ENCODE measurements around the gene PCYT2.
"Not testable (repeated sequence)": the region's sequence is repeated elsewhere in the genome, so short reads cannot be mapped to it uniquely, and the experiment has no call there.

PCYT2 gene

DNA sequence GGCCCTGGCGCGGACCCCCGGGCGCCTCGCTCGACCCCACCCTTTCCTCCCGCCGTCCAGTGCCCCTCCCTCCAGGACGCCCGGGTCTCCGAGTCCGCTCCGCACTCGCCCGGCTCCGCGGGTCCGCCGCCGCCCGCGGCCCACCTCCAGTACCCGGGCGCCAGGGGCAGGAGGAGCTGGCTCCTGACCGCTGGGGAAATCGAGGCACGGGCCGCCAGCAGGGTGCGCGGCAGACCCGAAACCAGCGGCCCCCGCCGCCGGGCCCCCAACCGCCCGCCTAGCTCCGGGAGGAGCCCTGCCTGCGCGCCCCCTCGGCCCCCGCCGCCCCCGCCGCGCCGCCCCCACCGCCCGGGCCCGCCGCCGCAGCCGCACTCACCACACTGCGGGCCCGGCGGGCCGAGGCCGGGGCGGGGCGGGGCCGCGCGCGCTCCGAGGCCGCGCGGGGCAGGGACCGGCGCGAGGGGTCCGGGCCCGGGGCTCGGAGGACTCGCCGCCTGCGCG lies 16.0 kb upstream of the PCYT2 start:
- no peak for DNase-seq (ENCODE audit: low spot score)

DNA sequence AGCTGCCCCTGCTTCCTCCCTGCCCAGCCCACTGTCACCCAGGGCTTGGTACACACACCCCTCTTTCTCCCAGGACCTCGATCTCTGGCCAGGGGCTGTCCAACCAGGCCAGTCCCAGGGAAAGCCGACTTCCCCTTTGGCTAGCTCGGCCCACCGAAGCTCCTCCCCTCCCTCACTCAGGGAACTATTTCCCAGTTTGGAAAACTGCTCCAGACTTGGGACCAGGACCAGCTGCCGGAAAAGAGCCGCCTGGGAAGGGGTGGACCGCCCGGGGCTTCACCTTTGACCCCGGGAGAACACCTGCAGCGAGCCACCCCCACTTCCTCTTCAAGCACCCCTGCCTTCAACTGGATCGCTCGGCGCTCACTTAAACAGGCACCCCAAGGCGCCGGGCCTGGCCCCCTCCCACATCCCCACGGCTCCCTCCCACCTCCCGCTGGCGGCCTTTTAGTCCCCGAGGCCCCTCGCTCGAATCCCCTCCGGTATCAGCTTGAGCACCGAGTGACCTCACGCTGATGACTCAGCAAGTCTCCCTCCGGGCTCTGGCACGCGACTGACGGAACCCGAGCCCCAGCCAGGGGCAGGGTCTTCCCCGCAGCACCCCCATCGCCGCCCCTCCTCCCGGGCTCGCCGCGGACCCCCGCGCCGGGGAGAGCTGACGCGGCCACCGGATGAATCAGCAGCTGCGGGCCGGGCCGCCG lies 15.4 kb upstream of the PCYT2 start:
- DNase-seq (ENCODE audit: low spot score), result peak; percentile 83

DNA sequence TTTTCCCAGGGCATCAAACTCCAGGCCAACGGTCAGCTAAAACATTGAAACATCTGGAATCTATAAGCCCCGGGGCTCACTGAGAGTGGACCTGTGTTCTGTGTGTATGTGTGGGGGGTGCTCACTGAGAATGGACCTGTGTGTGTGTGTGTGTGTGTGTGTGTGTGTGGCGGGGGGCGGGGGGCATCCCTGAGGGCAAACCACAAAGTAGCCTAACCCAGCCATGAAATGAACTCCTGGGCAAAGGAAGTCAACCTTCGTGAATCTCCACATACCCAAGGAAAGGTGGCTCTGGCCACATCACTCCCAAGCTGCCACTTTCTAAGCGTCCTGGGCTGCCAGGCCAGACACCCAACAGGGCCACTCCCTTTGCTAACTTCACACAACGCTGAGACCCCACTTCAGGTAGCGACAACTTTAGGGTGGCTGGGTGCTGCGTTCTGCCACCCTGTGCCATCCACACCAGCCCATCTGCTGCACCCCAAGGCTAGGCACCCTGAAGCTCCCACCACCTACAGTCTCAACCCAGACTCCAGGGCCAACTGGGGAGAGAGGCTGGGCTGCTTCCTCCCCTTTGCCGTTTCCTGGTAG lies 14.8 kb upstream of the PCYT2 start:
- DNase-seq (ENCODE audit: low spot score), result no peak

DNA sequence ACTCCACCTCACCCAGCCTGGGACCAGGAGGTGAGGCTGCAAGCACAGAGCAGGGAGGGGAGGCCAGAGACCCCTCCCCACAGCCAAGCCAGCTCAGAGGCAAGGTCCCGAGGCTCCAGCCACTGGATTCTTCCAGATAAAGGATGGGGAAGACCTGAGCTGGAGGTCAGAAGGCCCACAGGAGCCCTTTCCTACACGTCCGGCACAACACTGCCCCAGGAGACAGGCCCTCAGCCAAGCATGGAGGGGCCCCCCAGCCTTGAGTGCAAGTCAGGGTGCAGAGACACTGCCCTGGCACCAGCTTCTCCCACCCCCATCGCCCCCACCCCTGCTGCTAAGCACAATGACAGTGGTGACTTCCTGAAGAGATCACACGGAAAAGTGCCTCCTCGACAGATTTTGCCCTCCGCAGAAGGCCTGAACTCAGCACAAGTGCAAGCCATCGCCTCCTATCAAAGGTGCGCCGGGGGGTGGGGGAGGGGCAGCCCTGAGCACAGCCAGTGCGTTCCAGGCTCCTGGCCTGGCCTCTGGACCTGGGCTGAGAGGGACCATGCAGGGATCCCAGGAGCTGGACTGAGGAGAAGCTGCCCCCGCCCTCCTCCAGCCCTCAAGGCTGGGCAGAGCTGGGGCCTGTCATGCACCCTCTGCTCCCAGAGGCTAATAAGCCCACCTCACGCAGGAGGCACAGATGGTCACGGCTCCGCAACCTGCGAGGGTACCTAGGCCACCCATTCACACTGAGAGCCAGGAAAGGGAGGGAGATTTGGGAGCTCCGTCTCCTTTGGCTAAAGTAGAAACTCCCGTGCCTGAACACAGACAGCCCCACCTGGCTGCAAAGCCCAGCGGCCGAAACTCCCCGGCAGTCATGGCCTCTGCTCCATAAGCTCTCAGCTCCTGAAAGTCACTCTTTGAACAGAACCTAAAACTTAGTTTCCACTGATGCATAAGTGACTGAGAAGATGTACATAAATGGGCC lies 13.6 kb upstream of the PCYT2 start:
- no peak for DNase-seq (ENCODE audit: low spot score)

DNA sequence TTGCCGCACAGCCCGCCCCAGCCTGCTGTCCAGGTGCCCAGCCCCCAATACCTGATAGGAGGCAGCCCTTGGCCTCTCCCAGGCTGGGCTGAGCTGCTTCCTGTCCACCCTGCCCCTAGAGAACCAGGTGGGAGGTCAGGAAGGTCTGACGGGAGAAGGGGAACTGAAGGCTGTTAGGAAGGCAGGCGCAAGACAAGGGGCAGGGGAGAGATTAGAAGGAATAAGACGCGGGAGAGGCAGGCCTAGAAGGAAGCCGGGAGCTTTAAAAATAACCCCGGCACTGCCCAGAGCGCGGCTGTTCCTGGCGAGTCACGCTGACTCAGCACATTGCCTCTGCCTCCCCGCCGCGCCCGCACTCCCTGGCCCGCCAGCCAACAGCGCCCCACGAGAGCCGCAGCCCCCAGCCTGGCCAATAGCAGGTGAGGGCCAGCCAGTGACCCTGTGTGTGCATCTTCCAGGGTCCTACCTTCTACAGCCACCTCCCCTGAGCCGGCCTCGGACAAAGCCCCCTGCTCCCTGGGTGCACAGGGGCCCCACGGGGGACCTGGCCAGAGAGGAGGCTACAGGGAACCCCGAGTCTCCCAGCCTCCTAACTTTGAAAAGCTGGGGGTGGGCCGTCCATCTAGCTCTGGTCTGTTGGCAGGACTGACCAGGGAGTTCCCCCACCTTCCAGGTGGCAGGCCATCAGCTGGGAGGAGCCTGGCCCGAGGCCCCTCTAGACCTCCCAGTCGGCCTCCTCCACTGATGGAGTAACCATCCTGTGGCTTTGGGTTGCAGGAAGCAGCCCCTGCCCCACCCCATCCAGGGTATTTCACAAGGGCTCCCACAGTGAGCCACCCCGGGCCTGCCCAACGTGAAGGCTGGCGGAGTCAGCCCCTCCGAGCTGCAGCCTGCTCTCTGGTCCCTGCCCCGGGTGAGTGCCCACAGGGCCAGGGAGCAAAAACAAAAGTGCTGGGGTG lies 12.4 kb upstream of the PCYT2 start:
- DNase-seq (ENCODE audit: low spot score), result no peak

DNA sequence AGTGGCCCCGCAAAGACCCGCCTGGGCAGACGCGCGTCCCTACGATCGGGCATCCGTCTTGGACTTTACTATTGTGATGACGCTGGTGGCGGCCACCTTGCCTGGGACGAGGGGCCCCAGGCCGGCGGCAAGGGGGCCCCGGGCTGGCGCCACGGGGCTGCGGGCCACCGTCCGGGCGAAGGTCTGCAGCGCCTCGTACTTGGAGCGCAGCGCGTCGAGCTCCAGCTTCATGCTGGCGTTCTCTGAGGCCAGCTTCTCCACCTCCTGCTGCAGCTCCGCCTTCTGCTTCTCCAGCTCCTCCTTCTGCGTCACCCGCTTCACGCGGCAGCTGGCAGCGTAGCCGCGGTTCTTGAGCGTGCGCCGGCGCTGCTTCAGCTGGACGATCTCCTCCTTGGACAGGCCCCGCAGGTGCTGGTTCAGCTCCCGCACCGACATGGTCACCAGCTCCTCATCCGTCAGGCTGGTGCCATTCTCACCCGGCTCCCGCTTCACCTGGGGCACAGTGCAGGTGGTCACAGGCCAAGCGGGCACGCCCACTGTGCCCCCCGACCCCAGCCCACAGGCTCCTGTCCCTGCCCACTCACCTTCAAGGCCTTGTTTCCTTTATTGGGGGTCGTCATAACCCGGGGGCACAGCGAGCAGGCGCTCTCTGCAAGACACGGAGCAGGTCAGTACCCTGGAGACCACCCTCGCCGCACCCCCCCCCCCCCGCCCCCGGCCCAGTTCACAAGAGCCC lies 11.5 kb upstream of the PCYT2 start:
- no peak for DNase-seq (ENCODE audit: low spot score)

DNA sequence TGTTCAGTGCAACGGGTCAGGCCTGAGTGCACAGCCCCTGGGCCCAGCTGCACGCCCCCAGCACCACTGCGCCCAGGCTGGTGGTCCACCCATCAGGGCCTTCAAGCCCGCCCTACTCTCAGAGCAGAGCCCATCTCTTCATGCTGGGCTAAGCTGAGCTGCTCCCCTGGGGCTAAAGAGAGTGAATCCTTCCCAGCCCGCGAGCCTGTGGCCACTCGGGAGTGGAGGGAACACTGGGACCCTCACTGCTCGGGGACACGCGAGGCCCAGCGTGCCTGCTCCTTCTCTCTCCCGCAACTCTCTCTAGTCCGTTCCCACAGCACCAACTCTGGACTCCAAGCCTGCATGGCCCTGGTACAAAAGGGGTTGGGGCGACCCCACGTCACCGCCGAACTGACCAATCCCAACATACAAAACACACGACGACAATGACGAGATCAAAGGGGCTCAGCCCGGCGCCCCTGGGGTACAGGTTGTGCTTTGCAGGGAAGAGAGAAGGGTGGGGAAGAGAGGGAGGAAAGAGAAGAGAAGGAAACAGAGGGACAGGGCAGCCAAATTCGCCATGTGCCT lies 10.9 kb upstream of the PCYT2 start:
- DNase-seq (ENCODE audit: low spot score), result no peak

DNA sequence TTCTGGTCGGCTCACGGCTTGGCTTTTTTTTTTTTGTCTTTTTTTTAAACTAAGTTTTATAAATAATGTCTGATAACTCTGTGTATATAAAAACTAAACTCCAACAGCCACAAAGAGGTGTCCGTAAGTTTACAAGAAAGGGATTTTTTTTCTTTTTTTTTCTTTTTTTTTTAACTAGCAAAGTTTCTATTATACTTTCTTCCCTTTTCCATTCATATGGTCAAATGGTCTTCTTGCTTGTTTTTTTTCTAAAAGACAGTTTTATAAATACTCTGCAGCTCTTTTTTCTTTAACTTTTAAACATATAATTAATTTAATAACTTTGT lies 10.3 kb upstream of the PCYT2 start:
- DNase-seq (ENCODE audit: low spot score), result no peak

DNA sequence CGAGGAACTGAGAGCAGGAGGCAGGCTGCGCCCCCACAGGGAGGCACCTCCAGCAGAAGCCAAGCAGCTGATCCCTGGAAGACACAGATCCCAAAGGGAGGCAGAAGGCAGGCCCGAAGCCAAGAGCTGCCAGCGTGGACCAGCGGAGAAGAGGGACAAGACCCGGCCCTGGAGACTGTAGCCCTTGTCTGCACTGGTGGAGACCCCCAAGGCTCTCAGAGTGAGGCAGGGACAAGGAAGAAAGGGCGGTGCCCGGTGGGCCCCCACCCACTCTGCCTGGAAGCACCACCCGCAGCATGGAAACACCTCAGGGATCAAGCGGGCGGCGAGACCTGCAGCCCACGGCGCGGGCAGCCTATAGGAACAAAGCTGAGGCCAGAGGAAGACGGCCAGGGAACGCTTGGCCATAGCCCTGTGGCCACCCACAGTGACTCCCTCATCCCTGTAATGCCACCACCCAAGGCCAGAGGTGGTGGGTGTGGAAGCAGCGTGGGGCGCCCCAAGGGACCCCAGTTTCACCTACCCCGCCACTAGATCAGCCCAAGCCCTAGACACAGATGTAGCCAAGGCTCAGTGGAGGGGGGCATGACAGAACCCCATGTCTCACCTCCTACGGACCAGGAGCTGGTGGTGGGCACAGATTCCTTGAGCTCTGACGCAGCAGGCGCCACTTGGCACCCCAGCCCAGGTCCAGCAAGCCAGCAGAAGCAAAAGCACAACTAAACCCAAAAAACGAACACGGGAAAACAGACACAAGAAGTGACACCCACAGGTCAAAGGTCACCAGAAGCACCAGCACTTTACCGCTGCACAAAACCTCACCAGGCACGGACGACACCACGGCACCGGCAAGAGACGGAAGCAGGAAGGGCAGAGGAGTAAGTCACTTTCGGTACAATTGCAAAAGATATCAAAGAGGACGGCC lies 9.7 kb upstream of the PCYT2 start:
- no peak for DNase-seq (ENCODE audit: low spot score)

DNA sequence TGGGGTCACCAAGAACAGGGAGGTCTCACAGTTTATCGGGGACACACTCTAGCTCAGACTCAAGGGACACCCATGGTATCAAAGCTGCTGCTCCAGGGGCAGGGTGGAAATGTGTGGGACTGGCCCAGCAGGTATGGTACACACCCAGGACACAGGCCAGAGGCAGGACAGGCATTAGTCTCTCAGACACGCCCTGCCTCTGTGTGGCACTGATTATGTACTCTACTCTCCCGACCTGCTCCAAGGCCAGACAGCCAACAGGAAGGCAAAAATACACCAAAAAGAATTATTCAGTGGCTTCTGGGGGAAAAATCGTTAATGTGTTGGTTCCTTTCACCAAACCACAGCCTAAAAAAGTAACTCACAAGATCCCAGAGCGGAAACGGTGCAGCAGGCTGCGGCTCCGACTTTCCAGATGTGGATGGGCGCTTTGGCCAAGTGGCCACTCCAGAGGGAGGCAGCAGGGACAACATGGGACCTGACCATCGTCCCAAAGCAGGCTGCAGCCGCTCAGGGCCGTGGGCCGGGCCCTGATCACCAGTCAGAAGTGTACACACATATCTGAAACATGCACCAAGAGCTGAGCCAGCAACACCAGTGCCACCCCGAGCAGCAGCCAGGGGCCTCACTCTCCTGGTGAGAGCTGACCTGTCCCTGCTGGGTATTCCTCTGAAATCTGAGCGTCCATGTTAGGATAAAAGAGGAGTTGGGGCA lies 7.8 kb upstream of the PCYT2 start:
- no peak for DNase-seq (ENCODE audit: low spot score)

DNA sequence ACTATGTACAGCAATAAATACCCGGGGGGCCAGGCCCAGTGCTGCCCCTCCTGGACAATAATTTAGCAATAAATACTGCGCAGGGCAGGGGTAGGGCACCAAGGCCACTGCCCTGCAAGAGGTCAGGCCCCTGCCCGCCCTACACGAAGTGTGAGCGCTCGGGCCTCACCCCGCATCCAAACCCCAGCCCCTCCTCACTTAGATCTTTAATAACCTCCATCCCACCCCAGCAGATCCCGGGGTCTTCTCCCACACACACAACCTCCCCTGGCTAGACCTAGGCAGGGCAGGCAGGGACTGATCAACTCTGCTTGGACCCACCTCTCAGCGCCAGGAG lies 7.1 kb upstream of the PCYT2 start:
- not testable (repeated sequence) for DNase-seq (ENCODE audit: low spot score)

DNA sequence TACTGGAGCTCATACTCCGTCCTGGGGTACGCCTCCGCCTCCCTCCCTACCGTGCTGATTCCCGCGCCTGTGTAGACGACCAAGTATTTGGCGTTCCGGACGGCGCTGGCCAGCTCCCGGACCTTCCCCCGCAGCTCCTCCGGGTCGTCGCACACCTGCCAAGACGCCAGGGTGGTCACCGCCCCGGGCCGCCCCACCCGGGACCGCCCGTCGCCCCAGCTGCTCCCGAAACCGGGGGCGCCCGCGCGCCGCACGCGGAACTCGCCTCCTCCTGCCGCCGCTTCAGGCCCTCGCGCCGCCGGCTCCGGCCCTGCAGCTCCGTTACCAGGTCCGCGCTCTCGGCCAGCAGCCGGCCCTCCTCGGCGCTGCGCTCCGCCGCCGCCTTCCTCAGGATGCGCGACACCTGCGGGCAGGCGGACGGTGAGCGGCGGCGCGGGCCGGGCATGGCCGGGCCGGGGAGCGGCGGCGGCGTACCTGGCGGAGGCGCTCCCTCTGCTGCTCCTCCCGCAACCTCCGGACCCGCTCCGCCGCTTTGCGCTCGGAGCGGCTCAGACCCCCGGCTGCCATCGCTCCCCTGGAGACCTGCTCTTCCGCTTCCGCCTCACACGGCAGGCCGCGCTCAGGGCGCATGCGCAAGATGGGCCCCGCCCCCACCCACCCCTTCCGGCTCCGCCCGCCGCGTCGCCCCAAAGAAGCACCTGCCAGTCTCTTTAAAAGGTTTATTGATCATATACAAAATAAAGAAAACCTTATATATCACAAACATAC lies 6.5 kb upstream of the PCYT2 start, which contains the start of gene SIRT7:
TSS of gene SIRT7 (minus strand) at position 612 of the 768 bp plus-strand sequence. CDS start at position 567, 45 bp downstream.
- peak; percentile 99 for DNase-seq (ENCODE audit: low spot score)

DNA sequence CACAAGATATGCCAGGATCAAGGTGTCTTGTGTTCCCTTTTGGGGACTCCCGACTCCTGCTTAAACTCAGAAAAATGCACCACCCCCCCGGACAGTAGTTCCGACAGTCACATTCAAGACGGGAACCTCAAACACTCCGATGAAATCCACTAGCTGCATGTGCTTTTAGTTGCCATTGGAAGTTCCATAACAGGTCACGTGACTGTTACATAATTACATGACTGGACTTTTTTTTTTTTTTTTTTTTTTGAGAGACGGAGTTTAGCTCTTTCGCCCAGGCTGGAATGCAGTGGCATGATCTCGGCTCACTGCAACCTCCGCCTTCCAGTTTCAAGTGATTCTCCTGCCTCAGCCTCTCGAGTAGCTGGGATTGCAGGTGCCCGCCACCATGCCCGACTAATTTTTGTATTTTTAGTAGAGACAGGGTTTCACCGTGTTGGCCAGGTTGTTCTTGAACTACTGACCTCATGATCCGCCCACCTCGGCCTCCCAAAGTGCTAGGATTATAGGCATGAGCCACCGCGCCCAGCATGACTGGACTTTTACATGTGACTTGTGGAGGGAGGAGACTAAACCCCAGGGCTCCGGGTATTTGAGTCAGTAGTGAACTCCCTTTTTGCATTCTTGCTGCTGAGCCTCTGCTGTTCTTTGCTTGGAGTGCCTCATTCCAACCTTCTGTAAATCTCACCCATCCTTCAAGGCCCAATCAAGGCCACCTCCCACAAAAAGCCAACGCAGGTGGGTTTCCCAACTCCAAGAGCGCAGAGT lies 5.2 kb upstream of the PCYT2 start:
- no peak for DNase-seq (ENCODE audit: low spot score)

DNA sequence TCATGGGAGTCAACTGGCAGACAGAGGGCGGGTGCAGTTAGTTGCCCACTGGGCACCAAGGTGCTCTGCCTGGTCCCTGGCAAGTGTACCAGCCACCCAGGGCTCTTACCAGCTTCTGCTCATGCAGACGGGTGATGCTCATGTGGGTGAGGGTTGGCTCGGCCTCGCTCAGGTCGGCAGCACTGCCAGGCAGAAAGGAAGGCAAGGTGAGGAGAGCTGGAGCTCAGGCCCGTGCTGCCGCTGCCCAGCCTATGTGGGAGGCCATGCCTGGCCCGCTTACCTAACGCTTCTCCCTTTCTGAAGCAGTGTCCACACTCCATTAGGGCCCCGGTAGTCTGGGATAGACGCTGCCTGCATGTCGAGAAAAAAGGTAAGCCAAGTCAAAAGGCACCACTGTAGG lies 4.1 kb upstream of the PCYT2 start:
- no peak for DNase-seq (ENCODE audit: low spot score)

DNA sequence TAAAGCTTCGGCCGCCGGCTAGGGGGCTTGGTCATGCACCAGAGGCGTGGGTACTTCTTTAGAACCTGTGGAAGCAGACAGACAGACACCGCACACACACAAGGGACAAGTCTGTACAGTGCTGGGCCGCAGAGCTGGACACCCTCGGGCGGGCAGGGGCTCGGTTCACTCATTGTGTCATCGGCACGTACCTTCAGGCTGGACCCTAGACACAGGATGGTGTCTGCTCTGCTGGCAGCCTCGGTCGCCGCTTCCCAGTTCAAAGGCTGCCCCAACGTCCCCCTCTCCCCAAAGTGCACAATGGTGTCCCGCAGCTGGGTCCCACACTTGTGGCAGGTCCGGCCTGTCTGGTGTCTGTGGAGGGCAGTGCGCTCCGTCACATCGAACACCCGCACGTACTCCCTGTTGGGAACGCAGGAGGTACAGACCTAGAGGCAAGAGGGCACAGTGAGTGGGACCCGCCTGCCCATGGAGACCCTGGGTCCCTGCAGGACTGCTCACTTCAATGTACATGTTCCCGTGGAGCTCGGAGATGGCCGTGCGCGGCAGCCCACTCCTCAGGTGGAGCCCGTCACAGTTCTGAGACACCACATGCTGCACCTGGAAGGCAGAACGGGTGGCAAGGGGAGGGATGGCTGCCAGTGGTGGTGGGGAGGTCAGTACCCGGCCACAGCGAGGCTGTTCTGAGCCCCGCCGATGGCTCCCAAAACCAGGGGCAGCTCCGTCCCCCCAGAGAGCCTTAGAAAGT lies 3.1 kb upstream of the PCYT2 start:
- no peak for DNase-seq (ENCODE audit: low spot score)

DNA sequence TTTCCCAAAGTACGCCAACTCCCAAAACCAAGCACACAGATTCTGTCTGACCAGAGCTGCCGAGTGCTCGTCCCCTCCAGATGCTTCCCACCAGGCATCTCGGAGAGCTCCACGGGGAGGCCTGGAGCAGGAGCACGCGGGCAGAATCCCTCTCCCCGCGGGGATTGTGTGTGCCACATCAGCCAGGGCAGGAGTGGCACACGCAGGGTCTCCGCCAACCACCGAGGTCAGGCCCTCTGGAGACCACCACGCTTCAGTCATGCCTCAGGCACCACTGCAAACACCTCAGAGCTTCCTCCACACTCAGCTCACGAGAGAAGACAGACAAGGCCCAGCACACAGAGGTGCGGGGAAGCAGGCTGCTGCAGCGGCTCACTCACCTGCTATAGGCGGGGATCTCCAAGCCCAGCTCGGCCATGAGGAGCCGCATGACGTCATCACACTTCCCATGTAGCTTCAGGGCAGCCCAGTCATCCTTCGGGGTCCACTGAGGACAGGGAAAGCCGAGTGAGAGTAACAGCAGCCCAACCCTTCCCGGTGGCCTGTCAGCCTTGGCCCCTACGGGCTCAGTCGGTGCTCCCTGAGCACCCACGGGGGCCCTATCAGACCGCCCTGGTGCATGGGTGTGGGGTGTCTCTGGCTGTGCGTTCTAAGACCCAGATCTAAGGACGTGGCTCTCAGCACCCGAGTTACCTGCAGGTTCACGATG lies 2.3 kb upstream of the PCYT2 start:
- DNase-seq (ENCODE audit: low spot score), result no peak

Data from HuH-7 (cell line).